Neural cell (in vitro differentiated cells): ENCODE measurements around the gene CHST8. TPM values are rescaled to one million over a fixed set of nuclear protein-coding genes. Genes with fewer than 3 reads are reported as not detected.

Source experiments
- H2AFZ ChIP-seq: fragments of 200-600, 300-800 bp; sonication (generic), shearing (Covaris generic); 2 replicates; pipeline ENCODE4 v1.6.0; 2014; ENCODE audit warnings: low read depth, mild to moderate bottlenecking, antibody characterized with exemption, low read length, moderate library complexity
- H3F3A ChIP-seq: fragments of 200-600 bp; shearing (Covaris generic); 2 replicates; pipeline ENCODE4 v1.6.1; 2016; ENCODE audit warnings: mild to moderate bottlenecking, moderate library complexity, mixed read lengths, antibody characterized with exemption, low read length; ENCODE audit not compliant: insufficient read depth, poor library complexity, severe bottlenecking
- H3K27ac ChIP-seq: fragments of 200-600, 300-800 bp; sonication (generic), shearing (Covaris generic); 2 replicates; pipeline ENCODE4 v1.5.1; 2014; ENCODE audit warnings: mild to moderate bottlenecking, low read length, moderate library complexity
- H3K27me3 ChIP-seq: fragments of 300-800, 200-600 bp; sonication (generic), shearing (Covaris generic); 2 replicates; pipeline ENCODE4 v1.6.0; 2014; ENCODE audit warnings: mild to moderate bottlenecking, low read depth, low read length, moderate library complexity; ENCODE audit not compliant: insufficient read depth
- H3K36me3 ChIP-seq: fragments of 300-800, 200-600 bp; sonication (generic), shearing (Covaris generic); 2 replicates; pipeline ENCODE4 v1.5.1; 2014; ENCODE audit warnings: mild to moderate bottlenecking, antibody characterized with exemption, low read length, moderate library complexity; ENCODE audit not compliant: insufficient read depth
- H3K4me2 ChIP-seq: fragments of 300-800, 200-600 bp; sonication (generic), shearing (Covaris generic); 2 replicates; pipeline ENCODE4 v1.6.0; 2014; ENCODE audit warnings: mild to moderate bottlenecking, low read length
- H3K4me3 ChIP-seq: fragments of 300-800, 200-600 bp; sonication (generic), shearing (Covaris generic); 2 replicates; pipeline ENCODE4 v1.5.1; 2014; ENCODE audit warnings: mild to moderate bottlenecking, low read length, moderate library complexity
- H3K79me2 ChIP-seq: fragments of 200-600 bp; shearing (Covaris generic); replicated peaks from 2 replicates; pipeline ENCODE4 v1.6.0; 2014; ENCODE audit warnings: mild to moderate bottlenecking, low read length, moderate library complexity; ENCODE audit not compliant: insufficient read depth
- H3K9ac ChIP-seq: fragments of 300-800, 200-600 bp; sonication (generic), shearing (Covaris generic); 2 replicates; pipeline ENCODE4 v1.6.1; 2016; ENCODE audit warnings: mild to moderate bottlenecking, low read length, mixed read lengths
- H3K9me2 ChIP-seq: fragments of 200-600 bp; shearing (Covaris generic); 2 replicates; pipeline ENCODE4 v1.6.1; 2016; ENCODE audit warnings: mild to moderate bottlenecking, low read length, mixed read lengths; ENCODE audit not compliant: insufficient read depth
- H3K9me3 ChIP-seq: fragments of 200-600, 300-800 bp; sonication (generic), shearing (Covaris generic); 2 replicates; pipeline ENCODE4 v1.6.1; 2016; ENCODE audit warnings: mild to moderate bottlenecking, mixed run types, low read length, moderate library complexity, mixed read lengths
- H4K20me1 ChIP-seq: fragments of 200-600 bp; shearing (Covaris generic); 2 replicates; pipeline ENCODE4 v1.6.1; 2016; ENCODE audit warnings: mild to moderate bottlenecking, mixed run types; ENCODE audit not compliant: insufficient read depth
- CTCF ChIP-seq: fragments of 450-650 bp; IDR thresholded peaks from 2 replicates; pipeline ENCODE4 v1.5.1; 2014; ENCODE audit warnings: antibody characterized with exemption, mild to moderate bottlenecking, moderate library complexity; ENCODE audit not compliant: poor library complexity, severe bottlenecking
- EP300 ChIP-seq: fragments of 450-650 bp; conservative IDR thresholded peaks from 2 replicates; pipeline ENCODE4 v1.6.1; 2014; ENCODE audit warnings: antibody characterized with exemption, mild to moderate bottlenecking, moderate library complexity; ENCODE audit not compliant: poor library complexity, severe bottlenecking
- EZH2 ChIP-seq: fragments of 200-600, 300-800 bp; shearing (Covaris generic), sonication (generic); IDR thresholded peaks from 2 replicates; pipeline ENCODE4 v1.6.1; 2014; ENCODE audit warnings: antibody characterized with exemption, low read length, borderline replicate concordance, mild to moderate bottlenecking; ENCODE audit not compliant: insufficient read depth, poor library complexity, severe bottlenecking
- MXI1 ChIP-seq: fragments of 450-650 bp; conservative IDR thresholded peaks from 2 replicates; pipeline ENCODE4 v1.6.1; 2014; ENCODE audit warnings: antibody characterized with exemption, mild to moderate bottlenecking; ENCODE audit not compliant: poor library complexity, severe bottlenecking
- POLR2AphosphoS5 ChIP-seq: IDR thresholded peaks from 2 replicates; pipeline ENCODE4 v1.6.1; 2012
- RAD21 ChIP-seq: fragments of 450-650 bp; conservative IDR thresholded peaks from 2 replicates; pipeline ENCODE4 v1.6.1; 2014; ENCODE audit warnings: antibody characterized with exemption, mild to moderate bottlenecking, moderate library complexity
- SMC3 ChIP-seq: fragments of 450-650 bp; conservative IDR thresholded peaks from 2 replicates; pipeline ENCODE4 v1.6.1; 2014; ENCODE audit warnings: antibody characterized with exemption, mild to moderate bottlenecking, moderate library complexity; ENCODE audit not compliant: poor library complexity
- TAF1 ChIP-seq: IDR thresholded peaks from 2 replicates; pipeline ENCODE4 v1.6.1; 2012; ENCODE audit warnings: low read depth
- polyA plus RNA-seq: library from polyadenylated mRNA; depleted of rRNA; stranded (reverse); fragments of >200 nt; gene quantifications from 2 replicates; pipeline ENCODE4 v1.2.3, GENCODE V29; 2014
- TF ChIP-seq, protein P1 (sequence below): IDR thresholded peaks from 2 replicates; pipeline ENCODE4 v1.6.1; 2012; ENCODE audit warnings: borderline replicate concordance

The CHST8 gene
- polyA plus RNA-seq, 1 donor from 2014 or later = 7.1 TPM

DNA sequence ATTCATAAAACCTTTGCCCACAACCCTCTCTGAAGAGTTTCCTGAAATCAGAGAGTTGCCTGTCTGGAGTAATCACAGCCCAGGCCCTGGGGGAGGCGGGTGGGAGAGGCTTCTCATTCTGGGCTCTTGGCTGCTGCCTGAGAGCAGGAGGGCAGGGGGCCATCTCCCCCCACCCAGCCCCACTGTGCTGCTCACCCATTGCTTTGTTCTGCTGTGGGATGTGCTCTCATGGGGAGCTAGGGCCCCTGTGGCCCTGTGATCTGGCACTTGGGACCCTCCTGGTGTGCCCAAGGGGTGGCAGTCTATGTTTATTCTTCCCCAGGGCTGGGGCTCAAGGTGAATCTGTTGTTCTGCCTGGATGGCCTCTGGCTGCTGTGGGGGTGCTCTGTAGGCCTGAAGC lies 181.0 kb downstream of the CHST8 start:
- H3K9me2 ChIP-seq = no peaks in the 10 kb centered on the region

DNA sequence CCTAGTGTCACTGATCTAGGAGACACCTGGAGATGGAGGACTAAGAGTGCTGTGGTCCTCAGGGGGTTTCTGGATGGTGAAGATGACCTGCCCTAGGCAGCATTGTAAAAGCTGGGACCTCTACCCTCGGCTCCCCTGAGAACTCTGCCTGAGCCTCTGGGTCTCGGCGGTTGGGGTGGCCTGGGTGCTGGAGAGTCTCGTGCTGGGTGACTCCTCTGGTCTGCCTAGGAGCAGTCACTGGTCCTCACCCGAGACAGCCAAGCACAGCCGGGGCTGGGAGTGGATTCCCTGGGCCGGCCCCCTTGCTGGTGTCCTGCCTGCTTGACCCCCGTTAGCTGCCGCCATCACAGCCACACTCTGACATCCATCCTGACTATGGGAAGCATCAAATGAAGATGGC lies 181.6 kb downstream of the CHST8 start:
- no peaks in the 10 kb centered on the region for H3K27me3 ChIP-seq
- no peak overlapping the region for H3K4me2 ChIP-seq
- H3K9ac ChIP-seq = no peak overlapping the region
- no peaks in the 10 kb centered on the region for H3F3A ChIP-seq
- H2AFZ ChIP-seq = no peak overlapping the region
- H3K9me3 ChIP-seq = no peaks in the 10 kb centered on the region
- TF ChIP-seq CTCF = no peak
- no peak for TF ChIP-seq POLR2AphosphoS5
- TF ChIP-seq TAF1 = no peak
- TF ChIP-seq EZH2 = no peak
- TF ChIP-seq MXI1 = no peak
- no peaks in the 10 kb centered on the region for H3K79me2 ChIP-seq
- no peak overlapping the region for H3K27ac ChIP-seq
- no peaks in the 10 kb centered on the region for H4K20me1 ChIP-seq
- no peak overlapping the region for H3K4me3 ChIP-seq
- H3K9me2 ChIP-seq = no peaks in the 10 kb centered on the region
- H3K36me3 ChIP-seq = no peaks in the 10 kb centered on the region

More for the DNA sequence above, 181.0 kb downstream of the CHST8 start:
- Histone ChIP-seq H3F3A (no peaks in the 10 kb centered on the region), H3K9me3 (no peaks in the 10 kb centered on the region), H2AFZ (no peak overlapping the region), H3K27me3 (no peaks in the 10 kb centered on the region), H3K36me3 (no peaks in the 10 kb centered on the region), H3K27ac (no peak overlapping the region), H3K9ac (no peak overlapping the region), H4K20me1 (no peaks in the 10 kb centered on the region), H3K79me2 (no peaks in the 10 kb centered on the region), H3K4me2 (no peak overlapping the region), H3K4me3 (no peak overlapping the region)
- TF ChIP-seq TAF1 (no peak), MXI1 (no peak), CTCF (no peak), EP300 (no peak), SMC3 (no peak), RAD21 (no peak), EZH2 (no peak)
- TF ChIP-seq, protein P1, sequence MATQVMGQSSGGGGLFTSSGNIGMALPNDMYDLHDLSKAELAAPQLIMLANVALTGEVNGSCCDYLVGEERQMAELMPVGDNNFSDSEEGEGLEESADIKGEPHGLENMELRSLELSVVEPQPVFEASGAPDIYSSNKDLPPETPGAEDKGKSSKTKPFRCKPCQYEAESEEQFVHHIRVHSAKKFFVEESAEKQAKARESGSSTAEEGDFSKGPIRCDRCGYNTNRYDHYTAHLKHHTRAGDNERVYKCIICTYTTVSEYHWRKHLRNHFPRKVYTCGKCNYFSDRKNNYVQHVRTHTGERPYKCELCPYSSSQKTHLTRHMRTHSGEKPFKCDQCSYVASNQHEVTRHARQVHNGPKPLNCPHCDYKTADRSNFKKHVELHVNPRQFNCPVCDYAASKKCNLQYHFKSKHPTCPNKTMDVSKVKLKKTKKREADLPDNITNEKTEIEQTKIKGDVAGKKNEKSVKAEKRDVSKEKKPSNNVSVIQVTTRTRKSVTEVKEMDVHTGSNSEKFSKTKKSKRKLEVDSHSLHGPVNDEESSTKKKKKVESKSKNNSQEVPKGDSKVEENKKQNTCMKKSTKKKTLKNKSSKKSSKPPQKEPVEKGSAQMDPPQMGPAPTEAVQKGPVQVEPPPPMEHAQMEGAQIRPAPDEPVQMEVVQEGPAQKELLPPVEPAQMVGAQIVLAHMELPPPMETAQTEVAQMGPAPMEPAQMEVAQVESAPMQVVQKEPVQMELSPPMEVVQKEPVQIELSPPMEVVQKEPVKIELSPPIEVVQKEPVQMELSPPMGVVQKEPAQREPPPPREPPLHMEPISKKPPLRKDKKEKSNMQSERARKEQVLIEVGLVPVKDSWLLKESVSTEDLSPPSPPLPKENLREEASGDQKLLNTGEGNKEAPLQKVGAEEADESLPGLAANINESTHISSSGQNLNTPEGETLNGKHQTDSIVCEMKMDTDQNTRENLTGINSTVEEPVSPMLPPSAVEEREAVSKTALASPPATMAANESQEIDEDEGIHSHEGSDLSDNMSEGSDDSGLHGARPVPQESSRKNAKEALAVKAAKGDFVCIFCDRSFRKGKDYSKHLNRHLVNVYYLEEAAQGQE = no peak
